Vagina (tissue), 2 donors: ENCODE measurements around the gene SLC28A3.

Experiments
- CTCF ChIP-seq, 3 experiments: fragments of 450-650 bp in 2 of 3; fragments of 200-600 bp in 1 of 3; sonication (generic) in 1 of 3; IDR thresholded peaks; one replicate each; pipeline ENCODE4 v1.5.1; 2017 to 2019; ENCODE audit warnings: antibody characterized with exemption in 3 of 3, mild to moderate bottlenecking in 2 of 3, moderate library complexity in 2 of 3
- POLR2A ChIP-seq, 2 donors: fragments of 450-650 bp; IDR thresholded peaks; one replicate each; pipeline ENCODE4 v1.6.1; 2017; ENCODE audit warnings: antibody characterized with exemption in 2 of 2, mild to moderate bottlenecking in 2 of 2, moderate library complexity in 2 of 2
- POLR2AphosphoS5 ChIP-seq, 2 donors: sonication (generic); formaldehyde crosslinking; IDR thresholded peaks; one replicate each; pipeline ENCODE4 v1.9.0; 2017; ENCODE audit warnings: antibody characterized with exemption in 2 of 2, mild to moderate bottlenecking in 2 of 2, low read depth in 1 of 2; ENCODE audit not compliant: insufficient read depth in 1 of 2

DNA sequence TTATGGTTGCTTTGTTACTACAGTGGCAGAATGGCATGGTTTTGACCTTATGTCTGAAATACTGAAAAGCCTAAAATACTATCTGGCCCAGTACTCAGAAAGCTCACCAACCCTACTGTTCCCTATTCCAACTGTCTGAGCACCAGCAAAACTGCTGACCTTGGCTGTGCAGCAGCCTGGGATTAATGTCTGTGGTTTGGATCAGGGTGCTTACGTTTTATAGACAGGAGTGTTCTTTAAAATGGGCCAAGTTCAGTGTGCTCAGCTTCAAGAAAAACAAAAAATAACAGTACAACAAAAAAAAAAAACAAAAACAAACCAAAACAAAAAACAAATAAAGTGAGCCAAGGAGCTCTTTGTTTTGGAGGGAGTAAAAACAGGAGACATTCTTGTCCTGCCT, 36.4 kb downstream of the SLC28A3 start:
- TF ChIP-seq CTCF (IDR thresholded peaks at IDR 0.05) (no peak), POLR2AphosphoS5 (IDR thresholded peaks at IDR 0.05; ENCODE audit: insufficient read depth in 1 of 2, low read depth in 1 of 2) (no peak), POLR2A (IDR thresholded peaks at IDR 0.05) (no peak)
